Activated CD8-positive, alpha-beta memory T cell treated with anti-CD3 and anti-CD28 coated beads, Interleukin-2, amount 10 ng/mL, durations not matched to agents 7 days and 5 days (primary cell): ENCODE data around the gene IL22RA1. TPM values are rescaled to one million over a fixed set of nuclear protein-coding genes. Genes with fewer than 3 reads are reported as not detected.

Experiments used
- ATAC-seq: fragments of 150-1000 bp; cut with Tn5 transposase; one replicate; pipeline ENCODE4 v1.10.0; 2021; ENCODE audit warnings: moderate library complexity
- CTCF ChIA-PET: fragments of 350-600 bp; sonication (Branson Sonifier 250); formaldehyde crosslinking; loops from one replicate; lab custom pipeline; 2021; ENCODE audit warnings: antibody characterized with exemption; lab: Charles Lee
- DNase-seq: peaks from one replicate; pipeline ENCODE4 v3.0.0-alpha.2; 2020
- H3K27ac Mint-ChIP-seq: one replicate; pipeline ENCODE4 v1.8.0; 2021; ENCODE audit warnings: mild to moderate bottlenecking, mixed read lengths
- H3K27me3 Mint-ChIP-seq: one replicate; pipeline ENCODE4 v1.8.0; 2021; ENCODE audit warnings: mixed read lengths
- H3K36me3 Mint-ChIP-seq: one replicate; pipeline ENCODE4 v1.8.0; 2021; ENCODE audit warnings: mild to moderate bottlenecking, mixed read lengths
- H3K4me1 Mint-ChIP-seq: one replicate; pipeline ENCODE4 v1.8.0; 2021; ENCODE audit warnings: mixed read lengths
- H3K4me3 Mint-ChIP-seq: one replicate; pipeline ENCODE4 v1.8.0; 2021; ENCODE audit warnings: mild to moderate bottlenecking, moderate library complexity, mixed read lengths
- H3K9me3 Mint-ChIP-seq: one replicate; pipeline ENCODE4 v1.8.0; 2022; ENCODE audit warnings: low read depth, mixed read lengths
- total RNA-seq, 2 experiments: library from RNA; stranded (reverse); gene quantifications; one replicate each; pipeline ENCODE4 v1.2.3, GENCODE V29; 2021

Gene IL22RA1
- total RNA-seq, 2 experiments from 2014 or later, result 0.15 TPM; not detected in 1

DNA sequence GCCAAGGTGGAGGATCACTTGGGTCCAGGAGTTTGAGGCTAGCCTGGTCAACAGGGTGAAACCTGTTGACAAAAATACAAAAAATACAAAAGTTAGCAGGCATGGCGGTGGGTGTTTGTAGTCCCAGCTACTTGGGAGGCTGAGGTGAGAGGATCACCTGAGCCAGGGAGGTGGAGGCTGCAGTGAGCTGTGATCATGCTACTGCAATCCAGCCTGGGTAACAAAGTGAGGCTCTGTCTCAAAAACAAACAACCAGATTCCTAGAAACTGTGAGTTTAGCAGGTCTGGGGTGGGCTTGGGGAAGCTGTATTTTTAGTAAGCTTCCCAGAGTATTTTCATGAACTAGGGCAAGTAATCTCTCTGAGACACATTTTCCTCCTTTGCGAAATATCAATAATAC, 25.8 kb downstream of the IL22RA1 start:
- no peak overlapping the region for H3K27ac Mint-ChIP-seq
- H3K36me3 Mint-ChIP-seq, result no peaks in the 10 kb centered on the region
- CTCF ChIA-PET, result interaction anchor here (1.8 kb wide), 1 partner anchor 33 kb away, joined by 5 read pairs; no protein-coding TSS in a partner anchor
- H3K9me3 Mint-ChIP-seq, result no peaks in the 10 kb centered on the region
- peaks cover 3% of the 10 kb centered on the region for H3K4me1 Mint-ChIP-seq
- no peak overlapping the region for H3K4me3 Mint-ChIP-seq
- no peak for DNase-seq
- no peak for ATAC-seq
- peaks cover 40% of the 10 kb centered on the region for H3K27me3 Mint-ChIP-seq

DNA sequence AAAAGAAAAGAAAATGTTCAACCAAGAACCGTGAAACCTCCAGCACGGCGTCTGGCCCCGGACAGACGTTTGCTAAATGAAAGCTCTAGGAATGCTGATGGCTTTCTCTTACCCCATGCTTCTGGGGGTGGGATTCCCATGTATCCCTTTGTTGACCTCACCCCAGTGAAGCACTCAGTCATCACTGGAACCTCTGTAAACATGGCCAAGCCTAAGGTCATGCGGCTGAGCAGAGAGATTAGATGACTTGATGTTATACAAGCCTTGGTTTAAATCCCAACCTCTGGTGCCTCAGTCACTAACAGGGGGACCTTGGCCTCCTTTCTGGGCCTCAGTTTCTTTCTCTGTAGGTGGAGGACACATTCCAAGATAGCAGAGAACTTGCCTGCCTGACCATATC, 28.2 kb downstream of the IL22RA1 start:
- Mint-ChIP-seq H3K36me3 (no peaks in the 10 kb centered on the region), H3K4me3 (no peak overlapping the region), H3K9me3 (no peaks in the 10 kb centered on the region), H3K27ac (no peak overlapping the region), H3K27me3 (peaks cover 46% of the 10 kb centered on the region), H3K4me1 (peaks cover 3% of the 10 kb centered on the region)
- ATAC-seq (no peak), DNase-seq (no peak)
- CTCF ChIA-PET, result interaction anchor here (1.2 kb wide), 1 partner anchor 11 kb away, joined by 3 read pairs; no protein-coding TSS in a partner anchor

DNA sequence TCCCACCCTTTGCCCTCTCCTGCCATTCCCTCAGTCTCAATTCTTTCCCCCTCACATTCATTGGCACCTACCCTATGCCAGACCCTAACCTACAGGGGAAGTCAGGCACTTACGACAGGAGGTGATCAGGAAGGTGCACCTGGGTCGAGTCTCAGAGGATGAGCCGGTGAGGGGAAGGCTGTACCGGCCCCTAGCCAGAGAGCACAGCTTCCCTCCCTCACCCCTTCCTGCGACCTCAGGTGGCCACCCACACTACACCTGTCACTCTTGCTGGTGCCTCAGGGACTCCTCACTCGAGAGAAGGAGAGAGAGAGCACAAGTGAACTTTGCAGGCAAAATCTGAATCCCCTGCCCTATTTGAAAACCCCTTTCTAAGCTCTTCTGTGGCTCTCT, 29.3 kb downstream of the IL22RA1 start:
- Mint-ChIP-seq H3K9me3 (no peaks in the 10 kb centered on the region), H3K4me1 (peaks cover 4% of the 10 kb centered on the region), H3K27me3 (peaks cover 44% of the 10 kb centered on the region), H3K4me3 (no peak overlapping the region), H3K36me3 (no peaks in the 10 kb centered on the region), H3K27ac (no peak overlapping the region)
- CTCF ChIA-PET, result interaction anchor here (0.8 to 1.2 kb wide), 2 partner anchors 10 to 1115 kb away, joined by 3 to 5 read pairs; no protein-coding TSS in a partner anchor
- ATAC-seq (no peak), DNase-seq (no peak)

DNA sequence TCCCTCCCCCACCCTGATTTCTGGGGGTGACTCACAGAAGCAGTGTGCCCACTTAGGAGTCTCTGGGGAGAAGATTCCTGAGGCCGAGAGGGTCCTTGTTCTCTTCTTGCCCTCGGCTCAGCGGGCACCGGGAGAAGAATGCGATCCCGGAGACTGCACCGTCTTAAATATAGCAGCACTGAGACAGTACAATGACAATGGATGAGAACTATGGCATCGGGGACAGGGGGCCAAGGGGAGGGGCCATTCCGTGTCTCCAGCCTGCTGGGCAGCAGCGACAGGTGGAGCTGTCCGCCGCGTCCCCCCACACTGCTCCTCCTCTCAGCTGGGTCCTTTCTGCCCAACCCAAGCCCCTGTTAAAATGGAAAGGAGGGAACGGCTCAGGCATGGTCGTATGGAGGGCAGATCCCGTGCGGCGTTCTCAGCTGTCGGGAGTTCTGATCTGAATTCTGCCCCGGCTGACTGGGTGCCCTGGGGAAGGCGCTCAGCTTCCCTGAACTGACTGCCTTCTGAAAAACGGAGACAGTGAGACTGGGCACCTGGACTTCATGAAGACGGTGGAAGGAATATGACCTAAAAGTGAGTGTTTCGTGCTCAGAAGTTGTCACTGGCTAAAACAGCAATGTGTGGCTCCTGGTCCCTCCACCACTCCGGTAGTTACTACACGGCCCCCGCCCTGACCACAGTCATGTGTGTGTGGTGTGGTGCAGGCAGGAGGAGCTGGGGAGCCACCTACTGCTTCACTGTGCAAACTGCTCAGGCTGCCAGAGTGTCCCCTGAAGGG, 30.8 kb downstream of the IL22RA1 start, which contains the start of gene MYOM3:
MYOM3 (minus strand) TSS at position 140 of the 784 bp plus-strand sequence. CDS start 3,499 bp downstream, outside the sequence.
- Mint-ChIP-seq H3K4me1 (peaks cover 4% of the 10 kb centered on the region), H3K36me3 (no peaks in the 10 kb centered on the region), H3K27ac (no peak within 1 kb of the TSS), H3K4me3 (no peak within 1 kb of the TSS), H3K27me3 (peaks cover 41% of the 10 kb centered on the region), H3K9me3 (no peaks in the 10 kb centered on the region)
- ATAC-seq (peak; percentile 95), DNase-seq (peak; percentile 84)
- CTCF ChIA-PET, result interaction anchor here (0.7 to 1.4 kb wide), 8 partner anchors 9 to 340 kb away, joined by 3 to 8 read pairs (median 4); no protein-coding TSS in a partner anchor

DNA sequence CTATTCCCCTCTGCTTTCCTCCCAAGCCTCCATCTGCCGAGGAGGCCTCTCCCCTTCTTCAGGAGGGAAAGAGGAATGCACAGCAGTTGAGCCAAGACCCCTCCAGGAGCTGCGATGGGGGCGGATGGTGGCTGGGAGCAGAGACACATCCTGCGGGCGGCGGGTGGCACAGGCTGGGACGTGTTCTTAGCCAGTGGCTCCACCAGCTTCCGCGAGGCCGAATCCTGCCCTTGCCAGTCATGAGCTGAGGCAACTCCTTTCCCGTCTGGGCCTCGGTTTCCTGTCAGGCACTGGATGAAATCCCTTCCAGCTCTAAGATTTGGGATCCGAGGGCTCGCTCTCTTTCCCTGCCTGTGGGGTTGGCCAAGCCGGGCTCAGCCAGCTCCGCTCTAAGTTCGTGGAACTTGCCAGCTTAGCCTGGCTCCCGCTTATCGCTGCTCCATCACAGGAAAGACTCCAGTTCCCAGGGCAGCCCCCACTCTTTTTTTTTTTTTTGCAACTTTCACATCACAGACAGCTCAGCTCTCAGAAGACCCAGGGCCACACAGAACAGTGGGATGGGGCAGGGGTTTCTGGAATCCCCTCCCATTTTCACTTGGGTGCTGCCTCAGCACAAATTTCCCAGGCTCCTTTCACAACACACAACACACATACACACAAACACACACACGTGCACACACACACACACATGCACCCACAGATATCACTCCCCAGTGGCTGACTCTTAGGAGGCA, 31.5 kb downstream of the IL22RA1 start:
- Mint-ChIP-seq H3K27me3 (peaks cover 34% of the 10 kb centered on the region), H3K27ac (no peak overlapping the region), H3K4me3 (no peak overlapping the region), H3K4me1 (peaks cover 4% of the 10 kb centered on the region), H3K9me3 (no peaks in the 10 kb centered on the region), H3K36me3 (no peaks in the 10 kb centered on the region)
- DNase-seq, result no peak
- ATAC-seq, result no peak
- CTCF ChIA-PET, result interaction anchor here (0.7 to 1.4 kb wide), 7 partner anchors 8 to 1107 kb away, joined by 3 to 4 read pairs (median 3); no protein-coding TSS in a partner anchor

DNA sequence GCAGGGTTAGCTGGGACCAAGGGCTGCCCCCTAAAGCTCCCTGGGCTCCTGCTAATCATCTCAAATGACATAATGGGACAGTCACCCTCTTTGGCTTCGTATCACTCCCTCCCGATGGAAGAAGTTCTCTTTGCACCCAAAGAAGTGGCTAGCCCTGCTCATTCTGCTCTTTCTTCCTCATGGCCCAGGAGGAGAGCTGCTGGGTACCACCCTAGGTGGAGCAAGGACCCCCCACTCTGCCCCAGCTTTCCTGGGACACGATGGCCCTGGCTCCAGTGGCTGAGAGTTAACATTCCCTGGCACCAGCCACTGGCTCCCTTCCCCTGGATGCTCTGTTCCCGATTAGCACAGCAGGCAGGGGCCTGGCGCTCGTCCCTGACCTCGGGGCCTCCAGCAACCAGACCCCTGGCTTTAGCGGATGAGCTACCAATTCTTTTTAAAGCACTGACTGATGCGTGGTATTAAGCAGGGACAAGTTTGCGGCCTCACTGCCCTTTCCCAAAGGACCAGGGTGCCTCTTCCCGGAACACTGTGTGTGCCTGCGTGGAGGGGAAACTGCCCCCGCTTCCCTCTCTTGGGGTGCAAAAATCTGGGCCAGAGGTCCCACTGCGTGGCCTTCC, 32.2 kb downstream of the IL22RA1 start:
- Mint-ChIP-seq H3K9me3 (no peaks in the 10 kb centered on the region), H3K27me3 (peaks cover 28% of the 10 kb centered on the region), H3K36me3 (no peaks in the 10 kb centered on the region), H3K4me1 (peaks cover 4% of the 10 kb centered on the region), H3K4me3 (no peak overlapping the region), H3K27ac (no peak overlapping the region)
- DNase-seq (no peak), ATAC-seq (no peak)
- CTCF ChIA-PET, result interaction anchor here (0.7 to 1.1 kb wide), 4 partner anchors 39 to 1107 kb away, joined by 3 to 4 read pairs (median 3); no protein-coding TSS in a partner anchor

DNA sequence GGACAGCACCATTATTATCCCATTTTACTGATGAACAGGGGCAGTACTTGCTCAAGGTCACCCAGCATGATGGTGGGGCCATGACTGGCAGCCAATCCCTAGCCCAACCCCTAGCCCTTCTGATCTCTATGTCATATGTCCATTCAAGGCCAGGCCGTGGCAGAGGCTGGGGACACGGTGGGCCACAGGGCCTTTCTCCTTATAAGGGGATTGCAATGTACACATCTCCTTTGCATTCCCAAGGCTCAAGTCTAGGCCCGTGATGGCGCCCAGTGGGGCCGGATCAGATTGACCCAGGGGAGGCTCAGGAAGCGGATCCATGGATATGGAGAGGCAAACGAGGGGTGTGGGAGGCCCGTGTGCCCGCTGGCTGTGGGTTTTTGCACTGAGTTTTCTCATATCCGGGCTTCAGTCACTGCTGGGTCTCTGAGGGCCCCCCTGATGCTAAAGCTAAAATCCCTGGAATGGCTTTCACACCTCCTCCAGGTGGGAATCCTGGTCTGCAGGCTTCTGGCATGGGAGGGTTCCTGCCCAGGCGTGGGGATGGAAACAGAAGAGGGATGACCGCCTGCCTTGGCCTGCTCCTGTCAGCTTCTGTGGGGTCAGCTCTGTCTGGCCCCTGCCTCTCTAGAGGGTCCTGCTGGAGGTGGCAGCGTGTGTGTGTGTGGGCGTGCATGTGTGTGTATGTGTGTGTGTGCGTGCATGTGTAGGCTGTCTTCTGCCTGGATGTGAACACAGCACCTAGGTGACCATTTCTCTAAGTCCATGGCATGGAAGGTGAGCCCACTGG, 33.1 kb downstream of the IL22RA1 start:
- H3K27ac Mint-ChIP-seq, result no peak overlapping the region
- H3K36me3 Mint-ChIP-seq, result no peaks in the 10 kb centered on the region
- peaks cover 4% of the 10 kb centered on the region for H3K4me1 Mint-ChIP-seq
- H3K4me3 Mint-ChIP-seq, result no peak overlapping the region
- ATAC-seq, result no peak
- peaks cover 28% of the 10 kb centered on the region for H3K27me3 Mint-ChIP-seq
- no peaks in the 10 kb centered on the region for H3K9me3 Mint-ChIP-seq
- no peak for DNase-seq
- CTCF ChIA-PET, result interaction anchor here (1.0 kb wide), 1 partner anchor 40 kb away, joined by 3 read pairs; no protein-coding TSS in a partner anchor

DNA sequence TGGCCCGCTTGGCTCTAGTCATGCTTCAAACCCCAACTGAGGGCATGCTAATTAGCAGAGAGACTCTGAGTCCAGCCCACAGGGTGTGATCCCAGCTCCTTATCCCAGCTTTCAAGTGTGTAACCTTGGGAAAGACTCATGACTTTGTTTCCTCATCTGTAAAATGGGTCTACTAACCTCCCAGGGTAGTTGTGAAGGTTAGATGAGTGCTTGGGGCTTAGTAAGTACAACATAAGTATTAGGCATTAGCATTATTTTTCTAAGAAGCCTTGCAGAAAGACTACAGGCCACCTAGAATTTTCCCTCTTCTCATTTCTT, 33.8 kb downstream of the IL22RA1 start:
- Mint-ChIP-seq H3K36me3 (no peaks in the 10 kb centered on the region), H3K27ac (no peak overlapping the region), H3K4me1 (peaks cover 4% of the 10 kb centered on the region), H3K27me3 (peaks cover 24% of the 10 kb centered on the region), H3K9me3 (no peaks in the 10 kb centered on the region), H3K4me3 (no peak overlapping the region)
- ATAC-seq, result no peak
- CTCF ChIA-PET, result no interaction called here
- no peak for DNase-seq

DNA sequence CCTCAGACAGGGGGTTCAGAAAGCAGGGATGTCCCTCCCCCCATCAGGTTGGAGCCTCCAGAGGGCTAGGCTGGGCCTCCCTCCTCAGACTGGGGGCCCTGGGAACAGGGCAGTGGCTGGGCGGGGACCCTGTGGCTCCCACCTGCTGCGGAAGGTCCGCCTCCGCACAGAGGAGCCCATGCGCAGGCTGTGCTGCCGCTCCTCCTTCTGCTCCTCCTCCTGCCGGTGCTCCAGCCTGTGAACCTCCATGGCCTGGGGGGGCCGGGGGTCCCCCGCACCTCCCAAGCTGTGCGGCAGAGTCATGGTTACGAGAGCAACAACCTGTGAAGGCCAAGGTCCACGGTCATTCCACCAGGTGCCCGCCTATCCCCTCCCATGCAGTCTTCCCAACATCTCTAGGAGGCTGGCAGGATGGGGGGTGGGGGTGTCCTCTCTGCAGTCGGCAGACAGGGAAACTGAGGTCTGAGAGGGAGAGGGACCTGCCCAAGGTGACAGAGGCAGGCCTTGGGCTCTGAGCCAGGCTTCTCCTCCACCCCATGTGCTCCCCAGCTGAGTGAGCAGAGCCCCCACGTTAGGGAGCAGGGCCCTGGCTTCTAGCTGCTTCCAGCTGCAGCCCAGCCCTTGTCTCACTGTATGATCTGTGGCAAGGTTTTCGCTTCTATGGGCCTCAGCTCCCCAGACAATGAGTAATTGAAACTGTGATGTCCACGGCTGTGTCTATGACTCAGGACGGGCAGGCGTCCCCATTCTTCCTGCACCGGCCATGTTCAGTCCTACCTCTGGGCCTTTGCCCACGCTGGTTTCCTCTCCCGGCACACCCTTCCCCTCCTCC, 34.4 kb downstream of the IL22RA1 start:
- no peak for DNase-seq
- H3K36me3 Mint-ChIP-seq, result no peaks in the 10 kb centered on the region
- no peak for ATAC-seq
- CTCF ChIA-PET, result no interaction called here
- H3K27ac Mint-ChIP-seq, result no peak overlapping the region
- no peak overlapping the region for H3K4me3 Mint-ChIP-seq
- H3K4me1 Mint-ChIP-seq, result peaks cover 4% of the 10 kb centered on the region
- H3K27me3 Mint-ChIP-seq, result peaks cover 21% of the 10 kb centered on the region
- H3K9me3 Mint-ChIP-seq, result no peaks in the 10 kb centered on the region

DNA sequence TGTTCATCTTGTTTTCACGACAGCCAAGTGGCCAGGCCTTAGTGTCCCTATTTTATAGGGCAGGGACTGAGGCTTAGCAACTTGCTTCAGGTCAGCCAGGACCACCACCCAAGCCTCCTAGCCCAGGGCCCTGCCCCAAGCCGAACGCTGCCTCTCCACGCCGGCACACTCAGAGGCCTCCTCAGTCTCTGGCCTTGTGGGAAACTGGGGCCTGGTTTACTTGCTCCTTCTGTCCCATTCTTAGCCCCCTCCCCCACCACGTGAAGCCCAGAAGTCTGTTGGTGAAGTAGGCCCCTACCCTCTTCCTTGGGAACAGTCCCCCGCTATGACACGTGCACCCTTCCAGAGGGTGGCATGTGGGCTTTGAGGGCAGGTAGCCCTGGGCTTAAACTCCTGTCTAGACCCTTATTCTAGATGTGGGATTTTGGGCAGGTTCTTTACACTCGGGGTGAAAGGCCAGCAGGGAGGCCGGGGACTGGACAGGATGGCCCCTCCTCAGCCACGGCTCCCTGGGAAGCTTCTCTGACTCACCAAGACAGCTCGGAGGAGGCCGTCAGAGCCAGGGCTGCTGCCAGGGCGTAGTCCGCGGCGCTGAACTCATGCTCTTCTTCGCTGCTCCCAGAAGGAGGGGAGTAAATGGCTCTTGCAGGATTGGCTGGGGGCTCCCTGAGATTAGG, 35.3 kb downstream of the IL22RA1 start:
- no peak for ATAC-seq
- CTCF ChIA-PET, result no interaction called here
- no peak overlapping the region for H3K4me3 Mint-ChIP-seq
- peaks cover 4% of the 10 kb centered on the region for H3K4me1 Mint-ChIP-seq
- H3K27ac Mint-ChIP-seq, result no peak overlapping the region
- no peaks in the 10 kb centered on the region for H3K9me3 Mint-ChIP-seq
- H3K27me3 Mint-ChIP-seq, result peaks cover 12% of the 10 kb centered on the region
- no peaks in the 10 kb centered on the region for H3K36me3 Mint-ChIP-seq
- DNase-seq, result no peak

DNA sequence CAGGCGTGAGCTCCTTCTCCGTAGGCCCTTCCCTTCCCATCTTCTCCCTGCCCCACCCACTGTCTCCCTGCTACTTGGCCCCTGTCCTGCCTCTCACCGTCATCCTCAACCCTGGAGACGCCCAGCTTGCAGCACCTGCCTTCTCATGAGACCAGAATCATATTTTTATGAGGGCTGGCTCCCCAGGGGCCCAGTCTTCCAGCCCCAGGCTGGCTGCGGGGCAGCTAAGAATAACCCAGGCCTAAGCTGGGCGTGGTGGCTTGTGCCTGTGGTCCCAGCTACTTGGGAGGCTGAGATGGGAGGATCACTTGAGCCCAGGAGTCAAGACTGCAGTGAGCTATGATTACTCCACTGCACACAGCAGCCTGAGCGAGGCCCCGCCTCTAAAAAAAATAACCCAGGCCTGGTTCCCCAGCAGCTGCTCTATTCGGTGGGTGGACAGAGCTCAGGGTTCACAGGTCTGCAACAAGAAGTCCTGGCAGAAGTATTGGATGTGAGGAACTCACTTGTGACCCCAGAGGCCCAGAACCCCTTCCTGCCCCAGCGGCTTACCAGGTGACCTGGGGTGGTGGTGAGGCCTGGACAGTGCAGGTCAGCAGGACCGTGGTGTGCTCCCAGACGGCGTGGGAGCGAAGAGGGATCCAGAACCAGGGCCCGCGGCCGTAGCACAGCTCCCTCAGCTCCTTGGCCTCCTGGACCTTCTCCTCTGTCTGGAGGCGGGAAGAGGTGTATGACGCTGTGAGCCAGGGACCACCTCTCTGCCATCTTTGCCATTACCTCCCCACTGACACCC, 37.4 kb downstream of the IL22RA1 start:
- ATAC-seq, result no peak
- Mint-ChIP-seq H3K36me3 (no peaks in the 10 kb centered on the region), H3K27me3 (no peaks in the 10 kb centered on the region), H3K4me3 (no peak overlapping the region), H3K9me3 (no peaks in the 10 kb centered on the region), H3K4me1 (peaks cover 2% of the 10 kb centered on the region), H3K27ac (no peak overlapping the region)
- DNase-seq, result no peak
- CTCF ChIA-PET, result interaction anchor here (0.9 kb wide), 1 partner anchor 14 kb away, joined by 3 read pairs; no protein-coding TSS in a partner anchor
